DOHH2 (cell line): ENCODE measurements around the gene GALNTL6.

Experiments used
- H3F3A ChIP-seq: fragments of 200-600 bp; sonication (generic), shearing (Covaris generic); 2 replicates; pipeline ENCODE4 v1.6.0; 2016; ENCODE audit warnings: antibody characterized with exemption, mild to moderate bottlenecking; ENCODE audit not compliant: control insufficient read depth, insufficient read depth
- H3K27ac ChIP-seq: fragments of 200-600 bp; sonication (generic); 2 replicates; pipeline ENCODE4 v1.5.1; 2014; ENCODE audit warnings: low read depth, mild to moderate bottlenecking, low read length, moderate library complexity
- H3K27me3 ChIP-seq: fragments of 200-600 bp; sonication (generic); 2 replicates; pipeline ENCODE4 v1.6.1; 2014; ENCODE audit warnings: mild to moderate bottlenecking, low read length, mixed read lengths; ENCODE audit not compliant: control insufficient read depth
- H3K36me3 ChIP-seq: fragments of 200-600 bp; sonication (generic); 2 replicates; pipeline ENCODE4 v1.6.1; 2014; ENCODE audit warnings: mild to moderate bottlenecking, low read length, moderate library complexity, mixed read lengths; ENCODE audit not compliant: control insufficient read depth
- H3K4me1 ChIP-seq: fragments of 200-600 bp; sonication (generic); 2 replicates; pipeline ENCODE4 v1.6.1; 2014; ENCODE audit warnings: mild to moderate bottlenecking, low read length, mixed read lengths; ENCODE audit not compliant: control insufficient read depth
- H3K4me2 ChIP-seq: fragments of 200-600 bp; sonication (generic); 2 replicates; pipeline ENCODE4 v1.6.0; 2014; ENCODE audit warnings: mild to moderate bottlenecking, low read length, moderate library complexity
- H3K4me3 ChIP-seq: fragments of 200-600 bp; sonication (generic); 2 replicates; pipeline ENCODE4 v1.5.1; 2014; ENCODE audit warnings: mild to moderate bottlenecking, low read length, mixed read lengths
- H3K79me2 ChIP-seq: fragments of 200-600 bp; sonication (generic); 2 replicates; pipeline ENCODE4 v1.6.1; 2014; ENCODE audit warnings: mild to moderate bottlenecking, low read length, mixed read lengths; ENCODE audit not compliant: control insufficient read depth
- H3K9me2 ChIP-seq: fragments of 200-600 bp; sonication (generic); replicated peaks from 2 replicates; pipeline ENCODE4 v1.6.1; 2014; ENCODE audit warnings: mild to moderate bottlenecking, low read length, mixed read lengths; ENCODE audit not compliant: control insufficient read depth
- H3K9me3 ChIP-seq: fragments of 200-600 bp; sonication (generic); 2 replicates; pipeline ENCODE4 v1.6.1; 2014; ENCODE audit warnings: antibody characterized with exemption, low read length, mixed read lengths; ENCODE audit not compliant: control insufficient read depth, insufficient read depth
- H4K20me1 ChIP-seq: fragments of 200-600 bp; sonication (generic); 2 replicates; pipeline ENCODE4 v1.6.0; 2014; ENCODE audit warnings: low read depth, mild to moderate bottlenecking, antibody characterized with exemption, low read length, moderate library complexity; ENCODE audit not compliant: control insufficient read depth, insufficient read depth
- EZH2phosphoT487 ChIP-seq: fragments of 200-600 bp; sonication (generic); IDR thresholded peaks from 2 replicates; pipeline ENCODE4 v1.6.1; 2017; ENCODE audit warnings: borderline replicate concordance, mild to moderate bottlenecking, antibody characterized with exemption, low read length, moderate library complexity, mixed read lengths
- TF ChIP-seq, protein P1 (sequence below): fragments of 200-600 bp; sonication (generic); IDR thresholded peaks from one replicate; pipeline ENCODE4 v1.5.1; 2014; ENCODE audit warnings: antibody characterized with exemption, mild to moderate bottlenecking, low read depth, low read length; ENCODE audit not compliant: poor library complexity, severe bottlenecking

Gene GALNTL6

GRCh38 chr4:172985552-172985951, 1172.3 kb downstream of the GALNTL6 start:
- no peaks in the 10 kb centered on the region for H3F3A ChIP-seq
- H3K79me2 ChIP-seq: no peaks in the 10 kb centered on the region
- H3K27ac ChIP-seq: no peak overlapping the region
- no peaks in the 10 kb centered on the region for H4K20me1 ChIP-seq
- H3K4me2 ChIP-seq: no peak overlapping the region
- no peaks in the 10 kb centered on the region for H3K27me3 ChIP-seq
- TF ChIP-seq, protein P1, sequence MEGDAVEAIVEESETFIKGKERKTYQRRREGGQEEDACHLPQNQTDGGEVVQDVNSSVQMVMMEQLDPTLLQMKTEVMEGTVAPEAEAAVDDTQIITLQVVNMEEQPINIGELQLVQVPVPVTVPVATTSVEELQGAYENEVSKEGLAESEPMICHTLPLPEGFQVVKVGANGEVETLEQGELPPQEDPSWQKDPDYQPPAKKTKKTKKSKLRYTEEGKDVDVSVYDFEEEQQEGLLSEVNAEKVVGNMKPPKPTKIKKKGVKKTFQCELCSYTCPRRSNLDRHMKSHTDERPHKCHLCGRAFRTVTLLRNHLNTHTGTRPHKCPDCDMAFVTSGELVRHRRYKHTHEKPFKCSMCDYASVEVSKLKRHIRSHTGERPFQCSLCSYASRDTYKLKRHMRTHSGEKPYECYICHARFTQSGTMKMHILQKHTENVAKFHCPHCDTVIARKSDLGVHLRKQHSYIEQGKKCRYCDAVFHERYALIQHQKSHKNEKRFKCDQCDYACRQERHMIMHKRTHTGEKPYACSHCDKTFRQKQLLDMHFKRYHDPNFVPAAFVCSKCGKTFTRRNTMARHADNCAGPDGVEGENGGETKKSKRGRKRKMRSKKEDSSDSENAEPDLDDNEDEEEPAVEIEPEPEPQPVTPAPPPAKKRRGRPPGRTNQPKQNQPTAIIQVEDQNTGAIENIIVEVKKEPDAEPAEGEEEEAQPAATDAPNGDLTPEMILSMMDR: no peak
- no peak for TF ChIP-seq EZH2phosphoT487
- no peaks in the 10 kb centered on the region for H3K9me3 ChIP-seq
- H3K4me3 ChIP-seq: no peak overlapping the region
- no peaks in the 10 kb centered on the region for H3K4me1 ChIP-seq
- no peaks in the 10 kb centered on the region for H3K36me3 ChIP-seq
- no peaks in the 10 kb centered on the region for H3K9me2 ChIP-seq

- H3K36me3 ChIP-seq: no peaks in the 10 kb centered on the region
- H3K9me3 ChIP-seq: no peaks in the 10 kb centered on the region
- no peak overlapping the region for H3K4me3 ChIP-seq
- H3K4me1 ChIP-seq: no peaks in the 10 kb centered on the region
- no peak overlapping the region for H3K4me2 ChIP-seq
- H3K79me2 ChIP-seq: no peaks in the 10 kb centered on the region
- H4K20me1 ChIP-seq: no peaks in the 10 kb centered on the region
- no peaks in the 10 kb centered on the region for H3K27me3 ChIP-seq
- no peaks in the 10 kb centered on the region for H3K9me2 ChIP-seq
- no peaks in the 10 kb centered on the region for H3F3A ChIP-seq
- no peak for TF ChIP-seq EZH2phosphoT487
- TF ChIP-seq, protein P1: no peak
- no peak overlapping the region for H3K27ac ChIP-seq
Observed at GRCh38 chr4:172986114-172986513, 1172.9 kb downstream of the GALNTL6 start.

- Histone ChIP-seq H3K4me2 (no peak overlapping the region), H3K36me3 (no peaks in the 10 kb centered on the region), H3K9me2 (no peaks in the 10 kb centered on the region), H3K4me3 (no peak overlapping the region), H3K4me1 (no peaks in the 10 kb centered on the region), H3F3A (no peaks in the 10 kb centered on the region), H3K79me2 (no peaks in the 10 kb centered on the region), H3K27ac (no peak overlapping the region), H4K20me1 (no peaks in the 10 kb centered on the region), H3K9me3 (no peaks in the 10 kb centered on the region), H3K27me3 (peaks cover 4% of the 10 kb centered on the region; the same call in 1 of the 2 replicates)
- TF ChIP-seq, protein P1: no peak
- no peak for TF ChIP-seq EZH2phosphoT487
Observed at GRCh38 chr4:172989984-172990820, 1177.0 kb downstream of the GALNTL6 start.
